ENCODE measurements around the gene PRPH. TPM values are rescaled to one million over a fixed set of nuclear protein-coding genes. Genes with fewer than 3 reads are reported as not detected.
A peak's percentile ranks its signal among the peaks of the same experiment; 100 is the strongest.

PRPH gene
- total RNA-seq, 1 experiment from 2014 or later, result not detected

GRCh38 chr12:49322367-49322707 is 27.4 kb downstream of the PRPH start:
- Histone ChIP-seq H3K4me3 (ENCODE audit: low read depth, low read length, poor library complexity, severe bottlenecking) (peak overlapping the region; percentile 86), H3K27me3 (replicated peaks; ENCODE audit: insufficient read depth, low read depth, low read length, poor library complexity) (no peaks in the 10 kb centered on the region), H3K27ac (ENCODE audit: low read depth, low read length, poor library complexity, severe bottlenecking) (peak overlapping the region; percentile 86), H3K36me3 (ENCODE audit: insufficient read depth, low read length, poor library complexity, severe bottlenecking) (peaks cover 30% of the 10 kb centered on the region), H3K9me3 (ENCODE audit: low read depth, low read length, poor library complexity, severe bottlenecking) (no peaks in the 10 kb centered on the region), H3K4me1 (ENCODE audit: insufficient read depth, low read length, poor library complexity, severe bottlenecking) (peaks cover 13% of the 10 kb centered on the region)
- intact Hi-C loops (cut with micrococcal nuclease; ENCODE audit: unreplicated experiment), result no loop called here
- ChIA-PET POLR2A (ENCODE audit: low non-redundant PET) (interaction anchor here (0.5 to 0.7 kb wide), 2 partner anchors 9 to 192 kb away, joined by 3 to 7 read pairs; no protein-coding TSS in a partner anchor), CTCF (interaction anchor here (0.5 to 2.4 kb wide), 4 partner anchors 9 to 301 kb away, joined by 3 to 12 read pairs (median 4); partner anchors contain the start of genes C1QL4 and PRPF40B)
- BruUV-seq (replicated peaks), result TSS peak; percentile 89
- TF ChIP-seq EZH2 (IDR thresholded peaks at IDR 0.05; ENCODE audit: borderline replicate concordance, low read depth, low read length, poor library complexity, severe bottlenecking), result no peak
- TF ChIP-seq, protein P1, sequence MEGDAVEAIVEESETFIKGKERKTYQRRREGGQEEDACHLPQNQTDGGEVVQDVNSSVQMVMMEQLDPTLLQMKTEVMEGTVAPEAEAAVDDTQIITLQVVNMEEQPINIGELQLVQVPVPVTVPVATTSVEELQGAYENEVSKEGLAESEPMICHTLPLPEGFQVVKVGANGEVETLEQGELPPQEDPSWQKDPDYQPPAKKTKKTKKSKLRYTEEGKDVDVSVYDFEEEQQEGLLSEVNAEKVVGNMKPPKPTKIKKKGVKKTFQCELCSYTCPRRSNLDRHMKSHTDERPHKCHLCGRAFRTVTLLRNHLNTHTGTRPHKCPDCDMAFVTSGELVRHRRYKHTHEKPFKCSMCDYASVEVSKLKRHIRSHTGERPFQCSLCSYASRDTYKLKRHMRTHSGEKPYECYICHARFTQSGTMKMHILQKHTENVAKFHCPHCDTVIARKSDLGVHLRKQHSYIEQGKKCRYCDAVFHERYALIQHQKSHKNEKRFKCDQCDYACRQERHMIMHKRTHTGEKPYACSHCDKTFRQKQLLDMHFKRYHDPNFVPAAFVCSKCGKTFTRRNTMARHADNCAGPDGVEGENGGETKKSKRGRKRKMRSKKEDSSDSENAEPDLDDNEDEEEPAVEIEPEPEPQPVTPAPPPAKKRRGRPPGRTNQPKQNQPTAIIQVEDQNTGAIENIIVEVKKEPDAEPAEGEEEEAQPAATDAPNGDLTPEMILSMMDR (conservative IDR thresholded peaks at IDR 0.05; ENCODE audit: low read depth, low read length), result no peak
- no peak for DNase-seq (ENCODE audit: low spot score)

DNA sequence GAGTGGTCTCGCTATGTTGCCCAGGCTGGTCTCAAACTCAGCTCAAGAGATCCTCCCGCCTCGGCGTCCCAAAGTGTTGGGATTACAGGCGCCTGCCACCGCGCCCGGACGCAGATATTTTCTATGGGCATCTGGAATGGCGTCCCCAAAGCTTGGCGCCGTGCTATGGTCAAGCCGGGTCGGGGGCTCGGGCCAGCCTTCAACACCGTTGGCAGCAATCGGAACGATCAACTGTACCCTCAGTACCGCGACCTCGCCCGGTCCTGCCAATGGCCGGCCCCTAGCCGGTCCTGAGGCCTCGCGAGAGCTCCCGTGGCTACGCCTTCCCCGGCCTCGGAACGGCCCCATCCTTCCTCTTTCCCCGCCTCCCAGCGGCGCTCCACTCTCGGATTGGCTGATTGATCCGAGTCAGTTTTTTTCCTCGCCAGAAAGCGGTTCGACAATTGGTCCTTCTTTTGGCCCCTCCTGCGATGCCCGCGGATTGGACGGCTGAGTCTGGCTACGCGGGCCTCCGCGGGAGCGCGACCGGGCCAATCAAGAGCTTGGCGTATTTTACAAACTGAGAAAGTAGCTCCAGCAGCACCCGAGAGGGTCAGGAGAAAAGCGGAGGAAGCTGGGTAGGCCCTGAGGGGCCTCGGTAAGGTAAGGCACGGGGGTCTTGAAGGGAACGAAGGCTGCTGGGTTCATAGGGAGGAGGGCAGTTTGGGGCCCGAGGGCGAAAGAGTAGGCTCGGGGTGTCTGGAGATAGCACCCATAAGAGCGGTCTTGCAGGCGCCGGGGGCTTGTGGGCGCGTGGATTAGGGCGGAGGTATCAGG is 28.0 kb downstream of the PRPH start, which contains the start of gene TROAP:
TROAP (plus strand) TSS at position 548 of the 816 bp plus-strand sequence. CDS start 354 bp downstream, outside the sequence.
- H3K27ac ChIP-seq (ENCODE audit: low read depth, low read length, poor library complexity, severe bottlenecking), result peak within 1 kb of the TSS; percentile 86
- H3K4me3 ChIP-seq (ENCODE audit: low read depth, low read length, poor library complexity, severe bottlenecking), result peak within 1 kb of the TSS; percentile 86
- peak; percentile 99 for DNase-seq (ENCODE audit: low spot score)
- no TSS peak for BruUV-seq (replicated peaks)
- no peaks in the 10 kb centered on the region for H3K9me3 ChIP-seq (ENCODE audit: low read depth, low read length, poor library complexity, severe bottlenecking)
- intact Hi-C loops (cut with micrococcal nuclease; ENCODE audit: unreplicated experiment), result no loop called here
- POLR2A ChIA-PET (ENCODE audit: low non-redundant PET), result interaction anchor here (0.5 to 0.7 kb wide), 6 partner anchors 9 to 1311 kb away, joined by 3 to 7 read pairs (median 3); no protein-coding TSS in a partner anchor
- H3K27me3 ChIP-seq (replicated peaks; ENCODE audit: insufficient read depth, low read depth, low read length, poor library complexity), result no peaks in the 10 kb centered on the region
- CTCF ChIA-PET, result interaction anchor here (0.5 to 2.4 kb wide), 6 partner anchors 8 to 300 kb away, joined by 3 to 12 read pairs (median 4); partner anchors contain the start of genes C1QL4 and PRPF40B
- peaks cover 34% of the 10 kb centered on the region for H3K36me3 ChIP-seq (ENCODE audit: insufficient read depth, low read length, poor library complexity, severe bottlenecking)
- TF ChIP-seq, protein P1 (conservative IDR thresholded peaks at IDR 0.05; ENCODE audit: low read depth, low read length), result no peak
- no peak for TF ChIP-seq EZH2 (IDR thresholded peaks at IDR 0.05; ENCODE audit: borderline replicate concordance, low read depth, low read length, poor library complexity, severe bottlenecking)
- H3K4me1 ChIP-seq (ENCODE audit: insufficient read depth, low read length, poor library complexity, severe bottlenecking), result peaks cover 13% of the 10 kb centered on the region

GRCh38 chr12:49323524-49324097 is 28.7 kb downstream of the PRPH start:
- H3K27me3 ChIP-seq (replicated peaks; ENCODE audit: insufficient read depth, low read depth, low read length, poor library complexity), result no peaks in the 10 kb centered on the region
- ChIA-PET POLR2A (ENCODE audit: low non-redundant PET) (interaction anchor here (0.6 kb wide), 3 partner anchors 35 to 1310 kb away, joined by 3 read pairs; no protein-coding TSS in a partner anchor), CTCF (interaction anchor here (0.8 to 2.4 kb wide), 3 partner anchors 8 to 24 kb away, joined by 4 to 12 read pairs (median 5); no protein-coding TSS in a partner anchor)
- peaks cover 13% of the 10 kb centered on the region for H3K4me1 ChIP-seq (ENCODE audit: insufficient read depth, low read length, poor library complexity, severe bottlenecking)
- H3K4me3 ChIP-seq (ENCODE audit: low read depth, low read length, poor library complexity, severe bottlenecking), result peak overlapping the region; percentile 86
- TF ChIP-seq EZH2 (IDR thresholded peaks at IDR 0.05; ENCODE audit: borderline replicate concordance, low read depth, low read length, poor library complexity, severe bottlenecking), result no peak
- TF ChIP-seq, protein P1 (conservative IDR thresholded peaks at IDR 0.05; ENCODE audit: low read depth, low read length), result no peak
- H3K36me3 ChIP-seq (ENCODE audit: insufficient read depth, low read length, poor library complexity, severe bottlenecking), result peaks cover 34% of the 10 kb centered on the region
- DNase-seq (ENCODE audit: low spot score), result no peak
- H3K27ac ChIP-seq (ENCODE audit: low read depth, low read length, poor library complexity, severe bottlenecking), result peak overlapping the region; percentile 86
- no peaks in the 10 kb centered on the region for H3K9me3 ChIP-seq (ENCODE audit: low read depth, low read length, poor library complexity, severe bottlenecking)
- BruUV-seq (replicated peaks), result TSS peak; percentile 80
- intact Hi-C loops (cut with micrococcal nuclease; ENCODE audit: unreplicated experiment), result no loop called here

Data from A673 (cell line).